T-helper 2 cell (primary cell): ENCODE data around the gene FBXW2.
A peak's percentile ranks its signal among the peaks of the same experiment; 100 is the strongest.
"Not testable (repeated sequence)": the region's sequence is repeated elsewhere in the genome, so short reads cannot be mapped to it uniquely, and the experiment has no call there.

ENCODE experiments used
- DNase-seq, 5 experiments: peaks; one replicate each; pipeline versions ENCODE4 v3.0.0 to v3.0.0-alpha.2; 2012 to 2022
- total RNA-seq, 2 donors: gene quantifications; one replicate each; lab custom pipeline; 2026; lab: John Stamatoyannopoulos, UW

The FBXW2 gene
- total RNA-seq, result 60.8 to 106 reads per million in 2 donors

GRCh38 chr9:120792898-120793765 is at the start of gene FBXW2:
Gene FBXW2, minus strand, starts transcription at chr9:120793416. Its CDS starts 5,158 bp downstream, at chr9:120788258.
- peak; percentile 65 to 94 (median 76) for DNase-seq

- DNase-seq, result peak in 1 of 5 experiments; percentile 24
These were observed 48.9 kb upstream of the FBXW2 start for GRCh38 chr9:120841930-120842684.

- DNase-seq, result no peak
These were observed 45.9 kb upstream of the FBXW2 start for GRCh38 chr9:120839146-120839545.

GRCh38 chr9:120837921-120838320 is 44.7 kb upstream of the FBXW2 start:
- no peak for DNase-seq

GRCh38 chr9:120833325-120833724 is 40.1 kb upstream of the FBXW2 start:
- no peak for DNase-seq

GRCh38 chr9:120832807-120833206 is 39.6 kb upstream of the FBXW2 start:
- no peak for DNase-seq

- no peak for DNase-seq
These were observed 37.6 kb upstream of the FBXW2 start for GRCh38 chr9:120830865-120831264.

- no peak for DNase-seq
These were observed 36.9 kb upstream of the FBXW2 start for GRCh38 chr9:120830151-120830550.

GRCh38 chr9:120829650-120830049 is 36.4 kb upstream of the FBXW2 start:
- no peak for DNase-seq

- no peak for DNase-seq
These were observed 26.9 kb upstream of the FBXW2 start for GRCh38 chr9:120820095-120820494.

- DNase-seq, result peak in 1 of 5 experiments; percentile 25
These were observed 25.4 kb upstream of the FBXW2 start for GRCh38 chr9:120818595-120818994.

GRCh38 chr9:120815075-120815474 is 21.9 kb upstream of the FBXW2 start:
- DNase-seq, result no peak

- no peak for DNase-seq
These were observed 15.7 kb upstream of the FBXW2 start for GRCh38 chr9:120808931-120809330.

GRCh38 chr9:120807607-120808379 is 14.6 kb upstream of the FBXW2 start:
- DNase-seq, result no peak

- not testable (repeated sequence) for DNase-seq
These were observed 11.7 kb upstream of the FBXW2 start for GRCh38 chr9:120804784-120805363.

GRCh38 chr9:120801441-120801840 is 8.2 kb upstream of the FBXW2 start:
- DNase-seq, result no peak

GRCh38 chr9:120791161-120791560 is 2.1 kb downstream of the FBXW2 start:
- no peak for DNase-seq

GRCh38 chr9:120787933-120788332 is 5.3 kb downstream of the FBXW2 start:
- no peak for DNase-seq

- no peak for DNase-seq
These were observed 9.6 kb downstream of the FBXW2 start for GRCh38 chr9:120783602-120784047.

GRCh38 chr9:120781236-120781635 is 12.0 kb downstream of the FBXW2 start:
- DNase-seq, result no peak

GRCh38 chr9:120780367-120780766 is 12.8 kb downstream of the FBXW2 start:
- DNase-seq, result no peak

- DNase-seq, result no peak
These were observed 14.0 kb downstream of the FBXW2 start for GRCh38 chr9:120779227-120779626.
